DND-41 (cell line): ENCODE measurements around the gene PRTN3.

ENCODE experiments used
- ATAC-seq: fragments of 200-7000 bp; cut with Tn5 transposase; 3 replicates; pipeline ENCODE4 v1.9.1; 2021; ENCODE audit warnings: low read depth; ENCODE audit not compliant: insufficient read depth
- DNase-seq: peaks from one replicate; pipeline ENCODE4 v3.0.0-alpha.2; 2020
- H2AFZ ChIP-seq: 2 replicates; pipeline ENCODE4 v1.6.0; 2012; ENCODE audit warnings: low read depth, low read length
- H3K27ac ChIP-seq: 2 replicates; pipeline ENCODE4 v1.5.1; 2012; ENCODE audit warnings: low read length, inconsistent platforms
- H3K27me3 ChIP-seq: fragments of 200-600 bp; sonication (generic); 2 replicates; pipeline ENCODE4 v1.6.0; 2012; ENCODE audit warnings: low read length, mild to moderate bottlenecking, inconsistent platforms; ENCODE audit not compliant: insufficient read depth, poor library complexity
- H3K36me3 ChIP-seq: 2 replicates; pipeline ENCODE4 v1.5.1; 2012; ENCODE audit warnings: low read length, inconsistent platforms; ENCODE audit not compliant: insufficient read depth
- H3K4me1 ChIP-seq: 2 replicates; pipeline ENCODE4 v1.5.1; 2012; ENCODE audit warnings: mild to moderate bottlenecking, low read length; ENCODE audit not compliant: insufficient read depth
- H3K4me2 ChIP-seq: 2 replicates; pipeline ENCODE4 v1.6.0; 2012; ENCODE audit warnings: mild to moderate bottlenecking, moderate library complexity, low read length, inconsistent platforms; ENCODE audit not compliant: insufficient read depth
- H3K4me3 ChIP-seq, 2 experiments: fragments of 200-600 bp in 1 of 2; shearing (Covaris generic) in 1 of 2; 2 replicates each; pipeline ENCODE4 v1.5.1; 2012 to 2016; ENCODE audit warnings: inconsistent platforms in 2 of 2, low read length in 2 of 2, mild to moderate bottlenecking in 2 of 2, low read depth in 1 of 2, moderate library complexity in 1 of 2
- H3K79me2 ChIP-seq: 2 replicates; pipeline ENCODE4 v1.6.0; 2012; ENCODE audit warnings: low read length, inconsistent platforms; ENCODE audit not compliant: insufficient read depth
- H3K9ac ChIP-seq: 2 replicates; pipeline ENCODE4 v1.6.0; 2012; ENCODE audit warnings: low read depth, mild to moderate bottlenecking, inconsistent platforms, low read length, moderate library complexity
- H3K9me3 ChIP-seq: 2 replicates; pipeline ENCODE4 v1.5.1; 2012; ENCODE audit warnings: low read length, moderate library complexity, mild to moderate bottlenecking, inconsistent platforms; ENCODE audit not compliant: insufficient read depth, severe bottlenecking
- H4K20me1 ChIP-seq: 2 replicates; pipeline ENCODE4 v1.6.0; 2012; ENCODE audit warnings: low read length; ENCODE audit not compliant: insufficient read depth
- CTCF ChIP-seq: IDR thresholded peaks from 2 replicates; pipeline ENCODE4 v1.5.1; 2012; ENCODE audit warnings: borderline replicate concordance, low read length, moderate library complexity, mild to moderate bottlenecking; ENCODE audit not compliant: poor library complexity, severe bottlenecking; ENCODE audit errors: extremely low read depth
- EZH2 ChIP-seq: IDR thresholded peaks from 3 replicates; pipeline ENCODE4 v1.6.1; 2012; ENCODE audit warnings: borderline replicate concordance, low read depth, mild to moderate bottlenecking, moderate library complexity, low read length, inconsistent platforms; ENCODE audit not compliant: severe bottlenecking

PRTN3 gene

DNA sequence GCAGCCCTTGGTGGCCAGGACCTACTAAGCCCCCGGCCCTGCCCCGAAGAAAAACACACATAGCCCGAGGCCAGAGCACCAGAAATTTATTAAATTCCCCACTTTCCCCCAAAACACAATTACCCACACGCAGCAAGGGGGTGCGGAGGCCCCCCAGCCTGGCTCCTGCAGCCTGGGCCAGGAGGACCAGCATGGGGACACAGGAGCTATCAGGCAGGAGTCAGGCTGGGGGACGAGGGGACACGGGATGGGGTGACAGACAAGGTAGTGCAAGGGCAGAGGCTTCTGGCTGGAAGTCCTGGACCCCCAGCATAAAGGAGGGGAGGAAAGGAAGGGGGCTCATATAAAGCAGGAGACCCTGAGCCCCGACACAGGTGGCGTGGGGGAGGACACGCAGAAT lies 55.6 kb downstream of the PRTN3 start:
- DNase-seq (no peak), ATAC-seq (no peak)
- Histone ChIP-seq H3K79me2 (peaks cover 10% of the 10 kb centered on the region), H3K36me3 (peaks cover 25% of the 10 kb centered on the region), H2AFZ (no peak overlapping the region), H3K4me3 (no peak overlapping the region), H4K20me1 (peaks cover 6% of the 10 kb centered on the region; the same call in 1 of the 2 replicates), H3K9me3 (no peaks in the 10 kb centered on the region), H3K4me2 (no peak overlapping the region), H3K9ac (no peak overlapping the region), H3K27ac (no peak overlapping the region), H3K4me1 (peaks cover 19% of the 10 kb centered on the region), H3K27me3 (no peaks in the 10 kb centered on the region)
- TF ChIP-seq CTCF (no peak), EZH2 (no peak)

GRCh38 chr19:896999-897398 lies 56.2 kb downstream of the PRTN3 start:
- H3K9ac ChIP-seq, result no peak overlapping the region
- H3K27ac ChIP-seq, result no peak overlapping the region
- no peaks in the 10 kb centered on the region for H3K9me3 ChIP-seq
- peaks cover 15% of the 10 kb centered on the region for H3K4me1 ChIP-seq
- peaks cover 7% of the 10 kb centered on the region; the same call in 1 of the 2 replicates for H4K20me1 ChIP-seq
- ATAC-seq (no peak), DNase-seq (no peak)
- H3K36me3 ChIP-seq, result peaks cover 29% of the 10 kb centered on the region
- H3K4me2 ChIP-seq, result no peak overlapping the region
- H3K79me2 ChIP-seq, result peaks cover 6% of the 10 kb centered on the region
- TF ChIP-seq CTCF (no peak), EZH2 (no peak)
- no peak overlapping the region for H3K4me3 ChIP-seq
- no peak overlapping the region for H2AFZ ChIP-seq
- H3K27me3 ChIP-seq, result no peaks in the 10 kb centered on the region

GRCh38 chr19:897442-898039 lies 56.7 kb downstream of the PRTN3 start:
- TF ChIP-seq CTCF (no peak), EZH2 (no peak)
- no peaks in the 10 kb centered on the region for H3K27me3 ChIP-seq
- no peak overlapping the region for H3K4me3 ChIP-seq
- peaks cover 9% of the 10 kb centered on the region; the same call in 1 of the 2 replicates for H4K20me1 ChIP-seq
- DNase-seq (no peak), ATAC-seq (no peak)
- H3K36me3 ChIP-seq, result peaks cover 31% of the 10 kb centered on the region
- H3K9me3 ChIP-seq, result no peaks in the 10 kb centered on the region
- H3K9ac ChIP-seq, result no peak overlapping the region
- no peak overlapping the region for H3K4me2 ChIP-seq
- H3K27ac ChIP-seq, result no peak overlapping the region
- H3K79me2 ChIP-seq, result peaks cover under 1% of the 10 kb centered on the region
- no peak overlapping the region for H2AFZ ChIP-seq
- H3K4me1 ChIP-seq, result peaks cover 12% of the 10 kb centered on the region
